GM10266 (cell line): ENCODE data around the gene HSD17B12.

Source experiments
- DNase-seq: peaks from one replicate; pipeline ENCODE4 v3.0.0; 2012; ENCODE audit errors: extremely low spot score
- CTCF ChIP-seq: IDR thresholded peaks from 2 replicates; pipeline ENCODE4 v1.5.1; 2012; ENCODE audit warnings: mild to moderate bottlenecking, low read depth; ENCODE audit not compliant: control insufficient read depth, insufficient read depth; ENCODE audit errors: missing control alignments

HSD17B12 gene

GRCh38 chr11:43818220-43818619, 137.7 kb downstream of the HSD17B12 start:
- TF ChIP-seq CTCF: no peak
- DNase-seq: no peak

GRCh38 chr11:43819926-43820325, 139.4 kb downstream of the HSD17B12 start:
- DNase-seq: no peak
- TF ChIP-seq CTCF: no peak

GRCh38 chr11:43823316-43823715, 142.8 kb downstream of the HSD17B12 start:
- DNase-seq: no peak
- no peak for TF ChIP-seq CTCF

- no peak for TF ChIP-seq CTCF
- no peak for DNase-seq
Measured at GRCh38 chr11:43823851-43824250, 143.3 kb downstream of the HSD17B12 start.

- DNase-seq: no peak
Measured at GRCh38 chr11:43825217-43825816, 144.8 kb downstream of the HSD17B12 start.

GRCh38 chr11:43830928-43831440, 150.4 kb downstream of the HSD17B12 start:
- TF ChIP-seq CTCF: no peak
- DNase-seq: no peak

More at GRCh38 chr11:43825217-43825816, 144.8 kb downstream of the HSD17B12 start:
- TF ChIP-seq CTCF: peak; percentile 38

- TF ChIP-seq CTCF: no peak
- no peak for DNase-seq
Measured at GRCh38 chr11:43832536-43832935, 152.0 kb downstream of the HSD17B12 start.
